PC-3 (cell line): ENCODE data around the gene WDR7.

ENCODE experiments used
- EZH2 ChIP-seq: fragments of 300-600 bp; sonication (generic); IDR thresholded peaks from one replicate; pipeline ENCODE4 v1.6.1; 2017; ENCODE audit warnings: antibody characterized with exemption, mild to moderate bottlenecking, low read length; ENCODE audit not compliant: unreplicated experiment
- EZH2phosphoT487 ChIP-seq: fragments of 300-600 bp; sonication (generic); IDR thresholded peaks from 2 replicates; pipeline ENCODE4 v1.6.1; 2018; ENCODE audit warnings: mild to moderate bottlenecking, antibody characterized with exemption, low read length, borderline replicate concordance
- TF ChIP-seq, protein P1 (sequence below): fragments of 300-600 bp; sonication (generic); conservative IDR thresholded peaks from 2 replicates; pipeline ENCODE4 v1.5.1; 2017; ENCODE audit warnings: antibody characterized with exemption, low read depth, mild to moderate bottlenecking, low read length

- TF ChIP-seq, protein P1, sequence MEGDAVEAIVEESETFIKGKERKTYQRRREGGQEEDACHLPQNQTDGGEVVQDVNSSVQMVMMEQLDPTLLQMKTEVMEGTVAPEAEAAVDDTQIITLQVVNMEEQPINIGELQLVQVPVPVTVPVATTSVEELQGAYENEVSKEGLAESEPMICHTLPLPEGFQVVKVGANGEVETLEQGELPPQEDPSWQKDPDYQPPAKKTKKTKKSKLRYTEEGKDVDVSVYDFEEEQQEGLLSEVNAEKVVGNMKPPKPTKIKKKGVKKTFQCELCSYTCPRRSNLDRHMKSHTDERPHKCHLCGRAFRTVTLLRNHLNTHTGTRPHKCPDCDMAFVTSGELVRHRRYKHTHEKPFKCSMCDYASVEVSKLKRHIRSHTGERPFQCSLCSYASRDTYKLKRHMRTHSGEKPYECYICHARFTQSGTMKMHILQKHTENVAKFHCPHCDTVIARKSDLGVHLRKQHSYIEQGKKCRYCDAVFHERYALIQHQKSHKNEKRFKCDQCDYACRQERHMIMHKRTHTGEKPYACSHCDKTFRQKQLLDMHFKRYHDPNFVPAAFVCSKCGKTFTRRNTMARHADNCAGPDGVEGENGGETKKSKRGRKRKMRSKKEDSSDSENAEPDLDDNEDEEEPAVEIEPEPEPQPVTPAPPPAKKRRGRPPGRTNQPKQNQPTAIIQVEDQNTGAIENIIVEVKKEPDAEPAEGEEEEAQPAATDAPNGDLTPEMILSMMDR, result no peak
- TF ChIP-seq EZH2 (no peak), EZH2phosphoT487 (no peak)
Observed at GRCh38 chr18:56775701-56776100, 124.5 kb downstream of the WDR7 start.
